GM12801 (cell line): Measurements from ENCODE around the gene CHRNA5.

Experiments used
- TF ChIP-seq, protein P1 (sequence below): IDR thresholded peaks from one replicate; pipeline ENCODE4 v1.5.1; 2011; ENCODE audit warnings: control low read depth; ENCODE audit not compliant: insufficient read length; ENCODE audit errors: extremely low read depth

Gene CHRNA5

GRCh38 chr15:78605201-78605600 is 39.9 kb downstream of the CHRNA5 start:
- TF ChIP-seq, protein P1, sequence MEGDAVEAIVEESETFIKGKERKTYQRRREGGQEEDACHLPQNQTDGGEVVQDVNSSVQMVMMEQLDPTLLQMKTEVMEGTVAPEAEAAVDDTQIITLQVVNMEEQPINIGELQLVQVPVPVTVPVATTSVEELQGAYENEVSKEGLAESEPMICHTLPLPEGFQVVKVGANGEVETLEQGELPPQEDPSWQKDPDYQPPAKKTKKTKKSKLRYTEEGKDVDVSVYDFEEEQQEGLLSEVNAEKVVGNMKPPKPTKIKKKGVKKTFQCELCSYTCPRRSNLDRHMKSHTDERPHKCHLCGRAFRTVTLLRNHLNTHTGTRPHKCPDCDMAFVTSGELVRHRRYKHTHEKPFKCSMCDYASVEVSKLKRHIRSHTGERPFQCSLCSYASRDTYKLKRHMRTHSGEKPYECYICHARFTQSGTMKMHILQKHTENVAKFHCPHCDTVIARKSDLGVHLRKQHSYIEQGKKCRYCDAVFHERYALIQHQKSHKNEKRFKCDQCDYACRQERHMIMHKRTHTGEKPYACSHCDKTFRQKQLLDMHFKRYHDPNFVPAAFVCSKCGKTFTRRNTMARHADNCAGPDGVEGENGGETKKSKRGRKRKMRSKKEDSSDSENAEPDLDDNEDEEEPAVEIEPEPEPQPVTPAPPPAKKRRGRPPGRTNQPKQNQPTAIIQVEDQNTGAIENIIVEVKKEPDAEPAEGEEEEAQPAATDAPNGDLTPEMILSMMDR: no peak

- TF ChIP-seq, protein P1: no peak
Measured at GRCh38 chr15:78605680-78606079, 40.4 kb downstream of the CHRNA5 start.

- TF ChIP-seq, protein P1: no peak
Measured at GRCh38 chr15:78614021-78614420, 48.7 kb downstream of the CHRNA5 start.

- TF ChIP-seq, protein P1: no peak
Measured at GRCh38 chr15:78615151-78615589, 49.9 kb downstream of the CHRNA5 start.

DNA sequence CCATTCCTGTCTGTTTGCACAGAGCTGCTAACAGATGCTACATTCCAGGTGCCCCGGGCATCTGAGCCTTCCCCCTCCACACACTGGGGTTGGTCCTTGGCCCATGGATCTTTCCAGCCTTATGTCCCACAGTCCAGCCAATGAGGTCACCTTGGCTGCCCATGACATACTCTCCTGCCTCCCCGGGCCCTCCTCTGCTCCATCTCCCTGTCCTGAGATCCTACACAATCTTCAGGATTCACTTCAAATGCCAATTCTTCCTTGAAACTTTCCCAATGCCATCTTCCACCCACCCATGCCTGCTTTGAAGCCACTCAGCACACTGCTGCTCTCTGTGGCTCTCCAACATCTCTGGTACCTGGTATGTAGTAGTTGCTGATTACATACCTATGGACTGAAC is 51.2 kb downstream of the CHRNA5 start:
- TF ChIP-seq, protein P1: no peak

GRCh38 chr15:78617076-78617475 is 51.8 kb downstream of the CHRNA5 start:
- TF ChIP-seq, protein P1: no peak

DNA sequence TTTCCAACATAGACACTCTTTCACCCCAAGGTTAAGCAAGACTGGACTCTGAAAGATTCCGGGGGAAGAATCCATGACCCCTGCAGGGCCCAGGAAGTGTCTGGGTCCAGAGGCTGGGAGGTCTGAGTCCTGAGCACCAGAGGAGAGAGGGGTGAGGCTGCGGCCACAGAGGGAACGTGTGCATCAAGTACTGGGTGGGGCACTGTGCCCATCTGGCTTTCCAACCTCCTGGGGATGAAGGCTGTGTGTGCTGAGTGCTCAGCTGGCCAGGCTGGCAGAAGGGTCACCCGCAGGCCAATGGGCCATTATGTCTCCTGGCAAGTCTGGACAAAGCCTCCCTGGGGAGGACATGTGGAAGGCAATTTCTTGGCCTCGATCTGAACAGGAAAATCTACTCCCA is 52.2 kb downstream of the CHRNA5 start:
- TF ChIP-seq, protein P1: no peak

- TF ChIP-seq, protein P1: no peak
Measured at GRCh38 chr15:78618064-78618463, 52.7 kb downstream of the CHRNA5 start.
